ENCODE results near the gene RASAL1. TPM values are rescaled to one million over a fixed set of nuclear protein-coding genes. Genes with fewer than 3 reads are reported as not detected.

Gene RASAL1
- total and polyA plus RNA-seq, 3 experiments from 2014 or later: 0.45 to 0.72 (median 0.51) TPM

DNA sequence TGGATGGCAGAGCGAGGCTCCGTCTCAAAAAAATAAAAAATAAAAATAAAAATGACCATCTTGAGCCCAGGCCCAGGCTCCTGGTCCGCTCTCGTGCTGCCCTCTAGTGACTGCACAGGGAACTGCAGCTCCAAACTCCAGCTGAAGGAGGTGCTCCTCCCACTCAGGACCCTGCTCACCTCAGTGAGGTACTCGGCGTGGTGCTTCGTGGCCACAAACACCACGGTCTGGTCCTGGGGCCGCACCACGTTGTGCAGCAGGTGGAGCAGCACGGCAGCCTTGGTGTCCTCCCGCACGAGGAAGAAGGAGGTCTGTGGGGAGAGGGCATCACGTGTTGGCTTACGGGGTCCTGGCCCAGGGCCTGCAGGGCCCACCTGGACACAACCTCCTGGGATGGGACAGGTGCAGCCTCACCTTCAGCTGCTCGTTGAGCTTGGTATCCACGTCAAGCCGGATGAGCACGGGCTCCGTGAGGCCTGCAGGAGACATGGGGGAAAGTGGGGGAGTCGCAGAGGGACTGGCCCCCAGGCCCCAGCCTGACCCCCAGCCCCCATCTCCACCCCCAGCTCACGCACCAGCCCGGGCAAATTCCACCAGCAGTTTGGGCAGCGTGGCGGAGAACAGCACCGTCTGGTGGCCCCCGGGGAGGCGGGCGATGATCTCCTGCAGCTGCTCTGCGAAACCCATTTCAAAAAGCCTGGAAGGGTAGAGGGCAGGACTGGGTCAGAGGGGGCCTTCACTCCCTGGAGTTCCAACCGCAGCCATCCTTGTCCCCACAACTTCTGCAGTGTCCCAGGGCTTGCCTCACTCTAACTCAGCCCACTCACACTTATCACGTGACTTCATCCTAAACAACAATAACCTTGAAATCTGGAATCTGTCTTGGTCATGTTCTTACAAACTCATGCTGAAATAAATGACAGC is 39.2 kb upstream of the RASAL1 start:
- Mint-ChIP-seq H3K27me3 (no peaks in the 10 kb centered on the region), H3K4me3 (no peak overlapping the region), H3K9me3 (no peaks in the 10 kb centered on the region), H3K36me3 (peaks cover 31 to 88% (median 36%) of the 10 kb centered on the region in 3 donors), H3K4me1 (peaks cover 4 to 6% (median 5%) of the 10 kb centered on the region in 3 donors), H3K27ac (peak overlapping the region in 4 of 8 donors; percentile 6 to 84 (median 66))
- Histone ChIP-seq H3K9me3 (ENCODE audit: low read length) (no peaks in the 10 kb centered on the region), H3K4me3 (ENCODE audit: low read length) (no peak overlapping the region), H3K36me3 (ENCODE audit: insufficient read depth, low read length) (peaks cover 78% of the 10 kb centered on the region), H3K27ac (ENCODE audit: low read depth, low read length) (no peak overlapping the region), H3K27me3 (ENCODE audit: insufficient read depth, low read length, poor library complexity, severe bottlenecking) (no peaks in the 10 kb centered on the region), H3K4me1 (ENCODE audit: insufficient read depth, low read length) (no peaks in the 10 kb centered on the region)
- DNase-seq: peak; percentile 56 to 81 (median 68)
- ChIA-PET POLR2A (no interaction called here), CTCF (interaction anchor here (0.7 to 4.1 kb wide), 21 partner anchors 9 to 274 kb away, joined by 3 to 27 read pairs (median 5); partner anchors contain the start of genes CFAP73, DDX54, OAS2 and RITA1)

DNA sequence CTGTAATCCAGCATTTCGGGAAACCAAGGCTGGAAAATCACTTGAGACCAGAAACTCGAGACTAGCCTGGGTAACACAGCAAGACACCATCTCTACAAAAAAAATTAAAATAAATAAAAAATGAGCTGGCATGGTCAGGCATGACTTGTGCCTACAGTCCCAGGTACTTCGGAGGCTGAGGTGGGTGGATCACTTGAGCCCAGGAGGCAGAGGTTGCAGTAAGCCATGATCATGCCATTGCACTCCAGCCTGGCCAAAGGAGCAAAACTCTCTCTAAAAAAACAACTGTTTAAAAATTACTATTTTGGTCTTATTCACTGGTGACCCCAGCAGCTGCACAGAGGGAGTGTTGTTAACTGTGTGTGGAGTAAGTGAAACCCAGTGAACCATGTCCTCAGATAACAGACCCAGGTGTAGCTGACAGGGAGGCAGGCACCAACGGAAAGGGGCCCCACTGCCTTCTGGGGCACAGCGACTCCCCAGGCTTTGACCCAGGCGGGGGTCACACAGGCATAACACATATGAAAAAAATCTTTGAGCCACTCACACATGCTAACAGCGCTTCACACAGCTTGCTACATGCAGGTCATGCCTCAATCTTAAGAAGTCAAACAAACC is 37.6 kb upstream of the RASAL1 start:
- no peak overlapping the region for H3K4me3 Mint-ChIP-seq
- ChIA-PET POLR2A (no interaction called here), CTCF (interaction anchor here (1.3 to 4.1 kb wide), 10 partner anchors 8 to 180 kb away, joined by 3 to 27 read pairs (median 13); partner anchors contain the start of genes DDX54 and RITA1)
- no peak for DNase-seq
- peaks cover 4 to 6% (median 5%) of the 10 kb centered on the region in 3 donors for H3K4me1 Mint-ChIP-seq
- peak overlapping the region in 1 of 8 donors; percentile 32 for H3K27ac Mint-ChIP-seq
- H3K4me1 ChIP-seq (ENCODE audit: insufficient read depth, low read length): no peaks in the 10 kb centered on the region
- no peaks in the 10 kb centered on the region for H3K9me3 Mint-ChIP-seq
- H3K36me3 ChIP-seq (ENCODE audit: insufficient read depth, low read length): peaks cover 70% of the 10 kb centered on the region
- no peak overlapping the region for H3K27ac ChIP-seq (ENCODE audit: low read depth, low read length)
- no peaks in the 10 kb centered on the region for H3K27me3 ChIP-seq (ENCODE audit: insufficient read depth, low read length, poor library complexity, severe bottlenecking)
- no peaks in the 10 kb centered on the region for H3K9me3 ChIP-seq (ENCODE audit: low read length)
- no peaks in the 10 kb centered on the region for H3K27me3 Mint-ChIP-seq
- H3K36me3 Mint-ChIP-seq: peaks cover 32 to 88% (median 36%) of the 10 kb centered on the region in 3 donors
- H3K4me3 ChIP-seq (ENCODE audit: low read length): no peak overlapping the region

DNA sequence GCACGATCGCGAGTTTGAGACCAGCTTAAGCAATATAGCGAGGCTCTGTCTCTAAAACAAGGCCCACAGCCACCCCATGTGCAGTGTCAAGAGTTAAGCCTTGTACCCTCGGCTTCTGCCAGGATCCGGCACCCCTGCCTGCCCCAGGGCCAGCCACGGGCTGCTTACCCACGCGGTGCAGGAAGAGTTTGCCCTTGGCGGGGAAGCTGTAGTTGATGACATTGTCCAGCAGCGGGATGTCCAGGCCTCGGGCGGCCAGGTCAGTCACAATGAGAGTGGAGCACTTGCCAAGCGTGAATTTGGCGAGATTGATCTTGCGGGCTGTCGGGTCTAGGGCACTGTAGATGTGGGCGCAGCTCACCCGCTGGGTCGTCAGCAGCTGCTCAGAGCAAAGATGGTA is 36.6 kb upstream of the RASAL1 start:
- H3K27me3 ChIP-seq (ENCODE audit: insufficient read depth, low read length, poor library complexity, severe bottlenecking): no peaks in the 10 kb centered on the region
- peaks cover 60% of the 10 kb centered on the region for H3K36me3 ChIP-seq (ENCODE audit: insufficient read depth, low read length)
- Mint-ChIP-seq H3K4me1 (peaks cover 3 to 6% (median 4%) of the 10 kb centered on the region in 3 donors), H3K27ac (peak overlapping the region in 1 of 8 donors; percentile 61), H3K27me3 (no peaks in the 10 kb centered on the region), H3K9me3 (no peaks in the 10 kb centered on the region), H3K4me3 (no peak overlapping the region), H3K36me3 (peaks cover 28 to 87% (median 29%) of the 10 kb centered on the region in 3 donors)
- no peak for DNase-seq
- H3K27ac ChIP-seq (ENCODE audit: low read depth, low read length): no peak overlapping the region
- ChIA-PET CTCF (interaction anchor here (0.9 to 4.1 kb wide), 6 partner anchors 13 to 272 kb away, joined by 3 to 27 read pairs (median 16); partner anchors contain the start of genes DDX54 and RITA1), POLR2A (interaction anchor here (0.7 kb wide), 1 partner anchor 98 kb away, joined by 7 read pairs; no protein-coding TSS in a partner anchor)
- H3K4me1 ChIP-seq (ENCODE audit: insufficient read depth, low read length): no peaks in the 10 kb centered on the region
- no peak overlapping the region for H3K4me3 ChIP-seq (ENCODE audit: low read length)
- H3K9me3 ChIP-seq (ENCODE audit: low read length): no peaks in the 10 kb centered on the region

DNA sequence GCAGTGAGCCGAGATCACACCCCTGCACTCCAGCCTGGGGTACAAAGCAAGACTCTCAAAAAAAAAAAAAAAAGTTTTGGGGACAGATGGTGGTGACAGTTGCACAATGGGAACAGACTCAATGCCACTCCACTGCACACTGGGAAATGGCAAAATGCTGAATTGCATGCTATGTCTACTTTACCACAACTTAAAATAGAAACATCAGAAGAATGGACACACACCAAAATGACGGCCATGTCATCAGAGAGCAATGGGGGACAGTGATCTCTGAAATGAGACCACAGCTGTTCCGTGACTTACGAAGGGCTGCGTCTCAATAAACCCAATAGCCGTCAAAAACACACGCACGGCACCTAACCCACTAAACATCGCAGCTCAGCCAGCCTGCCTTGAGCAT is 36.0 kb upstream of the RASAL1 start:
- H3K27me3 Mint-ChIP-seq: no peaks in the 10 kb centered on the region
- Histone ChIP-seq H3K4me3 (ENCODE audit: low read length) (no peak overlapping the region), H3K36me3 (ENCODE audit: insufficient read depth, low read length) (peaks cover 54% of the 10 kb centered on the region), H3K27me3 (ENCODE audit: insufficient read depth, low read length, poor library complexity, severe bottlenecking) (no peaks in the 10 kb centered on the region), H3K27ac (ENCODE audit: low read depth, low read length) (no peak overlapping the region), H3K4me1 (ENCODE audit: insufficient read depth, low read length) (no peaks in the 10 kb centered on the region), H3K9me3 (ENCODE audit: low read length) (no peaks in the 10 kb centered on the region)
- no peak for DNase-seq
- peaks cover 22 to 87% (median 25%) of the 10 kb centered on the region in 3 donors for H3K36me3 Mint-ChIP-seq
- POLR2A ChIA-PET: interaction anchor here (0.7 kb wide), 1 partner anchor 99 kb away, joined by 7 read pairs; no protein-coding TSS in a partner anchor
- CTCF ChIA-PET: interaction anchor here (0.9 to 4.1 kb wide), 5 partner anchors 18 to 271 kb away, joined by 3 to 26 read pairs (median 7); no protein-coding TSS in a partner anchor
- H3K4me1 Mint-ChIP-seq: peaks cover 3 to 6% (median 4%) of the 10 kb centered on the region in 3 donors
- no peaks in the 10 kb centered on the region for H3K9me3 Mint-ChIP-seq
- no peak overlapping the region for H3K27ac Mint-ChIP-seq
- no peak overlapping the region for H3K4me3 Mint-ChIP-seq

DNA sequence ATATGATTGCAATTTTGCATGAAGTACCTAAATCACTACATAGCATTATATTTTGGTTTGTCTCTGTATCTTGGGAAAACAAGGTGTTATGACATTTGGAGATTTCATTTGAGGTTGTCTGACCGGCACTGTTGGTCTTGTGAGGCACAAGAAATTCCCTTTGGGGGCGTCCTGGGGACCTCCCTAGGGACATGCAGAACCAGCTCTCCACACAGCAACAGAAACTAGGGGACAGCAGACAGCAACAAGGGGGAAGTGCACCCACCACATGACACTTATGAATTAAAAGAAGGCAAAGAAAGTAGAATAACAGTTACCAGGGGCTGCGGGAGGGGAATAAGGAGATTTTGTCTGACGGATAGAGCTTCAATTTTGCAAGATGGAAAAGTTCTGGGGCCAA is 35.4 kb upstream of the RASAL1 start:
- H3K27me3 Mint-ChIP-seq: no peaks in the 10 kb centered on the region
- no peak for DNase-seq
- peaks cover 57% of the 10 kb centered on the region for H3K36me3 ChIP-seq (ENCODE audit: insufficient read depth, low read length)
- H3K36me3 Mint-ChIP-seq: peaks cover 24 to 87% (median 27%) of the 10 kb centered on the region in 3 donors
- CTCF ChIA-PET: interaction anchor here (1.7 kb wide), 1 partner anchor 270 kb away, joined by 4 read pairs; no protein-coding TSS in a partner anchor
- H3K27ac Mint-ChIP-seq: no peak overlapping the region
- POLR2A ChIA-PET: no interaction called here
- peaks cover 3 to 6% (median 4%) of the 10 kb centered on the region in 3 donors for H3K4me1 Mint-ChIP-seq
- no peak overlapping the region for H3K27ac ChIP-seq (ENCODE audit: low read depth, low read length)
- H3K4me1 ChIP-seq (ENCODE audit: insufficient read depth, low read length): no peaks in the 10 kb centered on the region
- no peaks in the 10 kb centered on the region for H3K9me3 Mint-ChIP-seq
- no peak overlapping the region for H3K4me3 Mint-ChIP-seq
- H3K27me3 ChIP-seq (ENCODE audit: insufficient read depth, low read length, poor library complexity, severe bottlenecking): no peaks in the 10 kb centered on the region
- no peaks in the 10 kb centered on the region for H3K9me3 ChIP-seq (ENCODE audit: low read length)
- H3K4me3 ChIP-seq (ENCODE audit: low read length): no peak overlapping the region

DNA sequence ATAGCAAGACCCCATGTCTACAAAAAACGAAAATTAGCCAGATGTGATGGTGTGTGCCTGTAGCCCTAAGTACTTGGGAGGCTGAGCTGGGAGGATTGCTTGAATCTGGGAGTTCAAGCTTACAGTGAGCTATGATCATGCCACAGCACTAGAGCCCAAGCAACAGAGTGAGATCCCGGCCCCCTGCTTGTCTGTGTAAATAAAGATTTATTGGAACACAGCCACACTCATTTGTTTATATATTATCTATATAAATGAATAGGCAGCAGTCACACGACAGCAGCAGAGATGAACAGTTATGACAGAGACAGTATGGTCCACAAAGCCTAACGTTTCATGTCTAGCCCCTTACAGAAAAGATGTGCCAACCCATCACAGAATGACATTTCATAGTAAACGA is 34.9 kb upstream of the RASAL1 start:
- Histone ChIP-seq H3K4me3 (ENCODE audit: low read length) (no peak overlapping the region), H3K4me1 (ENCODE audit: insufficient read depth, low read length) (no peaks in the 10 kb centered on the region), H3K27ac (ENCODE audit: low read depth, low read length) (no peak overlapping the region), H3K9me3 (ENCODE audit: low read length) (no peaks in the 10 kb centered on the region), H3K27me3 (ENCODE audit: insufficient read depth, low read length, poor library complexity, severe bottlenecking) (no peaks in the 10 kb centered on the region), H3K36me3 (ENCODE audit: insufficient read depth, low read length) (peaks cover 59% of the 10 kb centered on the region)
- peaks cover 26 to 89% (median 29%) of the 10 kb centered on the region in 3 donors for H3K36me3 Mint-ChIP-seq
- no peak for DNase-seq
- ChIA-PET POLR2A (no interaction called here), CTCF (no interaction called here)
- no peaks in the 10 kb centered on the region for H3K27me3 Mint-ChIP-seq
- H3K27ac Mint-ChIP-seq: peak overlapping the region in 1 of 8 donors; percentile 26
- H3K4me3 Mint-ChIP-seq: no peak overlapping the region
- peaks cover 3 to 6% (median 4%) of the 10 kb centered on the region in 3 donors for H3K4me1 Mint-ChIP-seq
- no peaks in the 10 kb centered on the region for H3K9me3 Mint-ChIP-seq

- ChIA-PET POLR2A (no interaction called here), CTCF (no interaction called here)
- DNase-seq: no peak
- H3K4me3 ChIP-seq (ENCODE audit: low read length): no peak overlapping the region
- Mint-ChIP-seq H3K9me3 (no peaks in the 10 kb centered on the region), H3K27me3 (no peaks in the 10 kb centered on the region), H3K4me1 (peaks cover 3 to 4% (median 3%) of the 10 kb centered on the region in 3 donors), H3K4me3 (no peak overlapping the region), H3K36me3 (peaks cover 24 to 90% (median 26%) of the 10 kb centered on the region in 3 donors), H3K27ac (no peak overlapping the region)
- no peaks in the 10 kb centered on the region for H3K4me1 ChIP-seq (ENCODE audit: insufficient read depth, low read length)
- H3K9me3 ChIP-seq (ENCODE audit: low read length): no peaks in the 10 kb centered on the region
- no peak overlapping the region for H3K27ac ChIP-seq (ENCODE audit: low read depth, low read length)
- H3K36me3 ChIP-seq (ENCODE audit: insufficient read depth, low read length): peaks cover 66% of the 10 kb centered on the region
- H3K27me3 ChIP-seq (ENCODE audit: insufficient read depth, low read length, poor library complexity, severe bottlenecking): no peaks in the 10 kb centered on the region
These were observed 34.1 kb upstream of the RASAL1 start for GRCh38 chr12:113169697-113170096.

Data from CD8-positive, alpha-beta memory T cell (primary cell).